DOHH2 (cell line): ENCODE measurements around the gene ATP8B3.

Experiments
- H3F3A ChIP-seq: fragments of 200-600 bp; sonication (generic), shearing (Covaris generic); 2 replicates; pipeline ENCODE4 v1.6.0; 2016; ENCODE audit warnings: antibody characterized with exemption, mild to moderate bottlenecking; ENCODE audit not compliant: control insufficient read depth, insufficient read depth
- H3K27ac ChIP-seq: fragments of 200-600 bp; sonication (generic); 2 replicates; pipeline ENCODE4 v1.5.1; 2014; ENCODE audit warnings: low read depth, mild to moderate bottlenecking, low read length, moderate library complexity
- H3K27me3 ChIP-seq: fragments of 200-600 bp; sonication (generic); 2 replicates; pipeline ENCODE4 v1.6.1; 2014; ENCODE audit warnings: mild to moderate bottlenecking, low read length, mixed read lengths; ENCODE audit not compliant: control insufficient read depth
- H3K36me3 ChIP-seq: fragments of 200-600 bp; sonication (generic); 2 replicates; pipeline ENCODE4 v1.6.1; 2014; ENCODE audit warnings: mild to moderate bottlenecking, low read length, moderate library complexity, mixed read lengths; ENCODE audit not compliant: control insufficient read depth
- H3K4me1 ChIP-seq: fragments of 200-600 bp; sonication (generic); 2 replicates; pipeline ENCODE4 v1.6.1; 2014; ENCODE audit warnings: mild to moderate bottlenecking, low read length, mixed read lengths; ENCODE audit not compliant: control insufficient read depth
- H3K4me2 ChIP-seq: fragments of 200-600 bp; sonication (generic); 2 replicates; pipeline ENCODE4 v1.6.0; 2014; ENCODE audit warnings: mild to moderate bottlenecking, low read length, moderate library complexity
- H3K4me3 ChIP-seq: fragments of 200-600 bp; sonication (generic); 2 replicates; pipeline ENCODE4 v1.5.1; 2014; ENCODE audit warnings: mild to moderate bottlenecking, low read length, mixed read lengths
- H3K79me2 ChIP-seq: fragments of 200-600 bp; sonication (generic); 2 replicates; pipeline ENCODE4 v1.6.1; 2014; ENCODE audit warnings: mild to moderate bottlenecking, low read length, mixed read lengths; ENCODE audit not compliant: control insufficient read depth
- H3K9me2 ChIP-seq: fragments of 200-600 bp; sonication (generic); replicated peaks from 2 replicates; pipeline ENCODE4 v1.6.1; 2014; ENCODE audit warnings: mild to moderate bottlenecking, low read length, mixed read lengths; ENCODE audit not compliant: control insufficient read depth
- H3K9me3 ChIP-seq: fragments of 200-600 bp; sonication (generic); 2 replicates; pipeline ENCODE4 v1.6.1; 2014; ENCODE audit warnings: antibody characterized with exemption, low read length, mixed read lengths; ENCODE audit not compliant: control insufficient read depth, insufficient read depth
- H4K20me1 ChIP-seq: fragments of 200-600 bp; sonication (generic); 2 replicates; pipeline ENCODE4 v1.6.0; 2014; ENCODE audit warnings: low read depth, mild to moderate bottlenecking, antibody characterized with exemption, low read length, moderate library complexity; ENCODE audit not compliant: control insufficient read depth, insufficient read depth
- EZH2phosphoT487 ChIP-seq: fragments of 200-600 bp; sonication (generic); IDR thresholded peaks from 2 replicates; pipeline ENCODE4 v1.6.1; 2017; ENCODE audit warnings: borderline replicate concordance, mild to moderate bottlenecking, antibody characterized with exemption, low read length, moderate library complexity, mixed read lengths
- TF ChIP-seq, protein P1 (sequence below): fragments of 200-600 bp; sonication (generic); IDR thresholded peaks from one replicate; pipeline ENCODE4 v1.5.1; 2014; ENCODE audit warnings: antibody characterized with exemption, mild to moderate bottlenecking, low read depth, low read length; ENCODE audit not compliant: poor library complexity, severe bottlenecking

ATP8B3 gene

DNA sequence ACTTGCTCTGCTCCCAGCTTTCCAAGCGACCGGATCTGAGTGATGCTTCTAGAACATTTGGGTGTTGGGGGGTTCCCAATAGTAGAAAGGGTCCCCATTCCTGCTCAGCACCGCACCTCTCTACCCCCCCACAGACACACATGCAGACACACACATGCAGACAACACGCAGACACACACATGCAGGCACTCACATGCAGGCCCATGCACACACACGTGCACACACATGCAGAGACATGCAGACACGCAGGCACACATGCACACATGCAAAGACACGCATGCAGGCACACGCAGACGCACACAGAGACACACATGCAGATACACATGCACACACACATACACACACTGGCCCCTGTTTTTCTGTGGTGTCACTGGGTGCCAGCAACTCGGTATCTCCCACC lies 34.9 kb downstream of the ATP8B3 start:
- no peak for TF ChIP-seq EZH2phosphoT487
- TF ChIP-seq, protein P1, sequence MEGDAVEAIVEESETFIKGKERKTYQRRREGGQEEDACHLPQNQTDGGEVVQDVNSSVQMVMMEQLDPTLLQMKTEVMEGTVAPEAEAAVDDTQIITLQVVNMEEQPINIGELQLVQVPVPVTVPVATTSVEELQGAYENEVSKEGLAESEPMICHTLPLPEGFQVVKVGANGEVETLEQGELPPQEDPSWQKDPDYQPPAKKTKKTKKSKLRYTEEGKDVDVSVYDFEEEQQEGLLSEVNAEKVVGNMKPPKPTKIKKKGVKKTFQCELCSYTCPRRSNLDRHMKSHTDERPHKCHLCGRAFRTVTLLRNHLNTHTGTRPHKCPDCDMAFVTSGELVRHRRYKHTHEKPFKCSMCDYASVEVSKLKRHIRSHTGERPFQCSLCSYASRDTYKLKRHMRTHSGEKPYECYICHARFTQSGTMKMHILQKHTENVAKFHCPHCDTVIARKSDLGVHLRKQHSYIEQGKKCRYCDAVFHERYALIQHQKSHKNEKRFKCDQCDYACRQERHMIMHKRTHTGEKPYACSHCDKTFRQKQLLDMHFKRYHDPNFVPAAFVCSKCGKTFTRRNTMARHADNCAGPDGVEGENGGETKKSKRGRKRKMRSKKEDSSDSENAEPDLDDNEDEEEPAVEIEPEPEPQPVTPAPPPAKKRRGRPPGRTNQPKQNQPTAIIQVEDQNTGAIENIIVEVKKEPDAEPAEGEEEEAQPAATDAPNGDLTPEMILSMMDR: no peak
- 0 out of 2 replicates have a peak, but pooled peaks cover 3% of the 10 kb centered on the region for H3K27me3 ChIP-seq
- H3K9me3 ChIP-seq: peaks cover 6% of the 10 kb centered on the region
- H4K20me1 ChIP-seq: no peaks in the 10 kb centered on the region
- no peaks in the 10 kb centered on the region for H3K79me2 ChIP-seq
- no peak overlapping the region for H3K27ac ChIP-seq
- H3K4me1 ChIP-seq: no peaks in the 10 kb centered on the region
- H3F3A ChIP-seq: no peaks in the 10 kb centered on the region
- no peaks in the 10 kb centered on the region for H3K9me2 ChIP-seq
- H3K4me3 ChIP-seq: no peak overlapping the region
- no peaks in the 10 kb centered on the region for H3K36me3 ChIP-seq
- H3K4me2 ChIP-seq: no peak overlapping the region

DNA sequence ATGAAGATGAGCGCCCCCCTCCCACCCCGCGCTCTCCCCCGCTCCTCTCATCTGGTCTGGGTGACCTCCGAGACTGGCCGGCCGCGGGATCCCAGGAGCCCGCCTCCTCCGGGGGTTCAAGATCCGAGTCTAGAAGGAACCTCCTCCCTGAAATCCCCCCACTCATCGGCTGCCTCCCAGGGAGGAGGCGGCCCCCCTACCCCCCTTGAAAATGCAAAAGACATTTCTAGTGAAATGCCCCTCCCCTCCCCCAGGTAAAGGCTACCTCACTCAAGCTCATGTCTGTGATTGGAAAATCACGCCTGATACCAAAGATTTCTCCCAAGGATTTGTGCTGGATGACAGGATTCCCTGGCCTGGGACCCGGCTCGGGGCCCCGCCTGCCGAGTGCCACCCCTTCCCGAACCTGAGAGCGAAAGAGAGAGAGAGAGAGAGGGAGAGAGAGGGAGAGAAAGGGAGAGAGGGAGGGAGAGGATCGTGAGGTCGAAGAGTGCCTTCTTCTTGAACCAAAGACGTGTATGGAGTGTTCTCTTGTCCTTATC lies 35.4 kb downstream of the ATP8B3 start:
- Histone ChIP-seq H3K27me3 (0 out of 2 replicates have a peak, but pooled peaks cover 3% of the 10 kb centered on the region), H3F3A (no peaks in the 10 kb centered on the region), H3K27ac (no peak overlapping the region), H3K9me2 (no peaks in the 10 kb centered on the region), H4K20me1 (no peaks in the 10 kb centered on the region), H3K36me3 (no peaks in the 10 kb centered on the region), H3K4me2 (no peak overlapping the region), H3K4me3 (no peak overlapping the region), H3K79me2 (no peaks in the 10 kb centered on the region), H3K4me1 (no peaks in the 10 kb centered on the region), H3K9me3 (peaks cover 2% of the 10 kb centered on the region)
- TF ChIP-seq EZH2phosphoT487: no peak

DNA sequence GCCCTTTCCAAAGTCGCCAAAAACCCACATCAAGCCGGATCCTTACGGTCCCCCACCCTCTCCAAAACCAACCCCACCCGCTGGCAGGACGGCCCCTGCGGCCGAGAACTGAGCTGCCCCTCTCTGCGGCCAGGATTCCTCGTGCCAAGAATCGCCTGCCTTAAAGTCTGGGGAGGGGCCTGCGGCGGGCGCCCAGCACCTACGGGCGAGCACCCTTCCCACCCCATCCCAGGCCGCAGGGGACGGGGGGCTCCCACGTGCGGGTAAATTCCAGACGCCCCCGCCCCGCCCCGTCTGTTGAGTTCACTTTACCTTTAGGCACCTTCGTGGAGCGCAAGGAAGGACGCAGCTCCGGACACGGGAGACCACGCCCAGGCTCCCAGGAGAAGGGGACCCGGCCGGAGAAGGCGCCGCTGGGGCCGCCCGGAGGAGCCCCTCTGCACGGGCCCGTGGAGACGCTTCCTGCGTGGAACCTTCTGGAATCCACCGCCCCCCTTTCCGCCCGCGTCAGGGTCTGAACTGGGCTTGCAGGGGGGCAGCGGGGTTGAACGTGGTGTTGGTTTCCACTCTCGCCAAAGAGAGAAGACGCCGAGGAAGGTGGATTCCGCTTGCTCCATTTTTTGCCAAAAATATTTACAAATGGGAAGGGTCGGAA lies 36.0 kb downstream of the ATP8B3 start:
- TF ChIP-seq EZH2phosphoT487: no peak
- TF ChIP-seq, protein P1: no peak
- Histone ChIP-seq H3K4me2 (no peak overlapping the region), H3K9me2 (no peaks in the 10 kb centered on the region), H3K79me2 (no peaks in the 10 kb centered on the region), H4K20me1 (no peaks in the 10 kb centered on the region), H3K4me1 (no peaks in the 10 kb centered on the region), H3K4me3 (no peak overlapping the region), H3K27ac (no peak overlapping the region), H3K9me3 (peaks cover 3% of the 10 kb centered on the region), H3K36me3 (no peaks in the 10 kb centered on the region), H3K27me3 (0 out of 2 replicates have a peak, but pooled peaks cover 3% of the 10 kb centered on the region), H3F3A (no peaks in the 10 kb centered on the region)
